HG03064 (cell line): Measurements from ENCODE around the gene GRIN2A.

Experiments
- ATAC-seq: cut with Tn5 transposase; IDR thresholded peaks from one replicate; pipeline ENCODE4 v1.9.1; 2021; ENCODE audit warnings: low read depth; ENCODE audit not compliant: unreplicated experiment

Gene GRIN2A

GRCh38 chr16:10137341-10137740 lies 44.9 kb downstream of the GRIN2A start:
- ATAC-seq: no peak

- ATAC-seq: no peak
Observed at GRCh38 chr16:10136916-10137315, 45.3 kb downstream of the GRIN2A start.

GRCh38 chr16:10130538-10130937 lies 51.7 kb downstream of the GRIN2A start:
- ATAC-seq: no peak

- ATAC-seq: no peak
Observed at GRCh38 chr16:10128397-10129258, 53.6 kb downstream of the GRIN2A start.

- no peak for ATAC-seq
Observed at GRCh38 chr16:10126686-10127085, 55.5 kb downstream of the GRIN2A start.

GRCh38 chr16:10123141-10123540 lies 59.1 kb downstream of the GRIN2A start:
- no peak for ATAC-seq

GRCh38 chr16:10122546-10122945 lies 59.7 kb downstream of the GRIN2A start:
- no peak for ATAC-seq

GRCh38 chr16:10121897-10122425 lies 60.3 kb downstream of the GRIN2A start:
- no peak for ATAC-seq

GRCh38 chr16:10121491-10121890 lies 60.7 kb downstream of the GRIN2A start:
- ATAC-seq: no peak

GRCh38 chr16:10120953-10121352 lies 61.3 kb downstream of the GRIN2A start:
- ATAC-seq: no peak

GRCh38 chr16:10114409-10114808 lies 67.8 kb downstream of the GRIN2A start:
- no peak for ATAC-seq

GRCh38 chr16:10113248-10113647 lies 69.0 kb downstream of the GRIN2A start:
- ATAC-seq: no peak

- ATAC-seq: no peak
Observed at GRCh38 chr16:10112021-10112420, 70.2 kb downstream of the GRIN2A start.

GRCh38 chr16:10111156-10111761 lies 71.0 kb downstream of the GRIN2A start:
- ATAC-seq: no peak

- ATAC-seq: no peak
Observed at GRCh38 chr16:10110552-10110951, 71.7 kb downstream of the GRIN2A start.

GRCh38 chr16:10107081-10107480 lies 75.1 kb downstream of the GRIN2A start:
- ATAC-seq: no peak

- no peak for ATAC-seq
Observed at GRCh38 chr16:10103700-10104099, 78.5 kb downstream of the GRIN2A start.

GRCh38 chr16:10103118-10103517 lies 79.1 kb downstream of the GRIN2A start:
- no peak for ATAC-seq

GRCh38 chr16:10100829-10101228 lies 81.4 kb downstream of the GRIN2A start:
- no peak for ATAC-seq

- ATAC-seq: no peak
Observed at GRCh38 chr16:10098991-10099390, 83.2 kb downstream of the GRIN2A start.

- no peak for ATAC-seq
Observed at GRCh38 chr16:10097271-10097670, 85.0 kb downstream of the GRIN2A start.

GRCh38 chr16:10093576-10093975 lies 88.7 kb downstream of the GRIN2A start:
- no peak for ATAC-seq
